ENCODE data around the gene POM121.
"Not testable (repeated sequence)": the region's sequence is repeated elsewhere in the genome, so short reads cannot be mapped to it uniquely, and the experiment has no call there.

- TF ChIP-seq CTCF (conservative IDR thresholded peaks at IDR 0.05 in 1 of 2, IDR thresholded peaks at IDR 0.05 in 1 of 2; ENCODE audit: low read depth in 1 of 2, low read length in 2 of 2); EZH2 (IDR thresholded peaks at IDR 0.05; ENCODE audit: low read length, missing control alignments): not testable (repeated sequence)
Observed at GRCh38 chr7:72913750-72914149, 11.1 kb upstream of the POM121 start.
